Sigmoid colon (tissue), 4 donors: ENCODE measurements around the gene OVAAL.

Source experiments
- CTCF ChIP-seq, 4 experiments: fragments of 450-650 bp in 3 of 4; fragments of 200-600 bp in 1 of 4; IDR thresholded peaks; one replicate each; pipeline ENCODE4 v1.5.1; 2016 to 2019; ENCODE audit warnings: antibody characterized with exemption in 4 of 4, mild to moderate bottlenecking in 3 of 4, moderate library complexity in 2 of 4
- EP300 ChIP-seq, 4 donors: sonication (generic); formaldehyde crosslinking; IDR thresholded peaks; one replicate each; pipeline ENCODE4 v1.6.1; 2017; ENCODE audit warnings: antibody characterized with exemption in 4 of 4
- POLR2A ChIP-seq, 2 donors: fragments of 450-650 bp; IDR thresholded peaks; one replicate each; pipeline ENCODE4 v1.6.1; 2016; ENCODE audit warnings: antibody characterized with exemption in 2 of 2, mild to moderate bottlenecking in 2 of 2, moderate library complexity in 2 of 2

- TF ChIP-seq POLR2A (IDR thresholded peaks at IDR 0.05) = no peak
- no peak for TF ChIP-seq EP300 (IDR thresholded peaks at IDR 0.05)
- TF ChIP-seq CTCF (IDR thresholded peaks at IDR 0.05) = no peak
These were observed 15.4 kb downstream of the OVAAL start for GRCh38 chr1:180574031-180574713.
